GM04504 (cell line): Measurements from ENCODE around the gene TSKU.

Experiments
- DNase-seq: peaks from one replicate; pipeline ENCODE4 v3.0.0-alpha.2; 2012; ENCODE audit warnings: low read depth

TSKU gene, protein sequence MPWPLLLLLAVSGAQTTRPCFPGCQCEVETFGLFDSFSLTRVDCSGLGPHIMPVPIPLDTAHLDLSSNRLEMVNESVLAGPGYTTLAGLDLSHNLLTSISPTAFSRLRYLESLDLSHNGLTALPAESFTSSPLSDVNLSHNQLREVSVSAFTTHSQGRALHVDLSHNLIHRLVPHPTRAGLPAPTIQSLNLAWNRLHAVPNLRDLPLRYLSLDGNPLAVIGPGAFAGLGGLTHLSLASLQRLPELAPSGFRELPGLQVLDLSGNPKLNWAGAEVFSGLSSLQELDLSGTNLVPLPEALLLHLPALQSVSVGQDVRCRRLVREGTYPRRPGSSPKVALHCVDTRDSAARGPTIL

DNA sequence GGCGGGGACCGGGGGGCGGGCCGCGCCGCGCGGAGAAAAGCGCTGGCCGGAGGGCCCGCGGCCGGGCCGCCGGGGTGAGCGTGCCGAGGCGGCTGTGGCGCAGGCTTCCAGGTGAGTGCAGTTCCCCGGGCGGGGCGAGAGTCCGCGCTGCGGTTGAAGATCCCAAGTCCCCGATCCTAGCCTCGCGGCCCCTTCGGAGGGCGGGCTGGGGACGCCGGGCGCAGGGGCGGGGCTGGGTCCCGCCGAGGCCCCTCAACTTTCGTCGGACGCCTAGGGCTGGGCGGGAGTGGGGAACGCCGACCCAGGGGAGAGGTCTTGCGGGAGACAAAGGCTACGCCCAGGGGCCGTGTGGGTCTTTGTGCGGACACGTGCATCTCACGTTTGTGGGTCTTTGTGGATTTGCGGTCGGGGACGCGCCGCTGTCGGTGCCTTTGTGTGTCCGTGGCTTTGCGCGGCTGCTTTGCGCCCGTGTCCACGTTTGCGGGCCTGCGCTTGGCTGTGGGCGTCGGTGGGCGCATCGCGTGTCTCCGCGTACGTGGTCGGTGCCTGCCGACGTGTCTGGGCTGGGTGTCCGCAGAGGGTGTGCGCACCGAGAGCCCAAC lies at the start of gene TSKU:
Gene TSKU (plus strand): TSS at position 63 of the 602 bp plus-strand sequence. CDS start 12,261 bp downstream, outside the sequence.
- no peak for DNase-seq

- peak; percentile 30 for DNase-seq
These were observed 49.2 kb upstream of the TSKU start for GRCh38 chr11:76733906-76734305.

DNA sequence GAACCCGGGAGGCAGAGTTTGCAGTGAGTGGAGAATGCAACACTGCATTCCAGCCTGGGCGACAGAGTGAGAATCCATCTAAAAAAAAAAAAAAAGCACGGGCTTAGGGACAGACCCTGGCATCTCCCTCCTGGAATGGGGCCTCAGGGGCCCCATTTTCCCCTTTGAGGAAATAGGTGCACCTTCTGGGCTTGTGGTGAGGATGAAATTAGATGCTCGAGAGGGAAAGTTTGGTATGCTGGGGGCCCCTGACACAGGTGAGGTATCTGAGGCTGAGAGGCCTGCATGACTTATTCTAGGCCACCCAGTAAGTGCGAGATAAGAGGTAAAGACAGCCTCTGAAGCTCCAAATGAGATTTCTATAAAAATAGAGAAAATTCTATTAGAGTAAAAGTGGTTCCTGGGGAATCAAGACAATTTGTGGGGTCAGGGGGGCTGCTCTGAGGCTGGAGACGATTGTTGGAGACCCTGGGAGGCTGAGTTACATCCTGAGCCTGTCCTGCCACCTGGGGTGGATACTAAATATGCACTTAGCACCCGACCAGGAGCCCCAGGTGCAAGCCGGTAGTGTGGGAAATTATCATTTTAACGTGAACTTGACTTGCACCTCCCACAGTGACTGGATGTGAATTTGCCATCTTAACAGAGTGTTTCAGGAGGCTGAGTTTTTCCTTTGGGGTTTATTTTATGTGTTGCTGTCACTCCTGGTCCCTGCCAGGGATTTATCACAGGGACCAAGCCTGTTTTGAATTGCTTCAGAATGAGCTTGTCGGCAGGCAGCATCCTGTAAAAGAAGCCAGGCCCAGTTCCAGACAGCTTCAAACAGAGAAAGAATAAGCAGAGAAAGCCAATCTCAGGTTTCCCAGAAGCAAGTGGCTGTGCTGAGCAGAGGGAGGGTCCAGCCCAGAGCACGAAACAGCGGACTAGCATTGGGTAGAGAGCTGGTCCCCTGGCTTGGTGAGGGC lies 48.4 kb upstream of the TSKU start:
- no peak for DNase-seq

DNA sequence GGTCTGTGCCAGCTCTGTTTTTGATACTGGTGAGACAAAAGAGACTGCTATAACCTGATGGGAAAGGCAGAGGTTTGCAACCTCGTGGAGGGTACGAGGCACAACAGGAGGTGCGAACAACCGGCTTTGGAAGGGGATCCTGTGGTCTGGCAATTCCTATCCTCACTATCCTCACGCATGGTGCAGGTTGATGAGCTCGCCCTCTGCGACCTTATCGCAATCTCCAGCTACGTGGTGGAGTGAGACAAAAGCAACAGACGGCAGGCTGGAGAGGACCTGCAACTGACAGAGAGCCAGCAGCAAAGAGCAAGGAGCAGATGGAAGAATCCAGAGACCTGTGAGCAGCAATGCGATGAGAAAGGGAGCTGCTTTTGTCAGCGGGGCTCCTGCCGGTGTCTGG lies 47.3 kb upstream of the TSKU start:
- DNase-seq = no peak

DNA sequence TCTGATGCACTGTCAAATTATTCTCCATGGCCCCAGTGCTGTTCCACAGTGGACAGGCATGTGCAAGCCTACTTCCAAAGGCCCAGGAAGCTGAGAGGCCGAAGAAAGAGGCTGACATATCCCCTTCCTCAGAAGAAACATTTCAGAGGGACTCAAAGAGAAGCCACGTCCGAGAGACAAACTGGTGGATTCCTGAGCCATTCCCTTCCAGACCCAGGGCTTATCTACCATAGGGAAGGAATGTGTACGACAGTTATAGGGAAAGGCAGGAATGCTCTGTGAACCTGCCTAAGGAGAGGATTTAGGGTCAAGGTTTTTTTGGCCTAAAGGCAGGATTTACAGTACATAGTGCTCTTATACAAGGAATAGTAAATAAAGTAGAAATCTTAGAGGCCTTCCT lies 46.9 kb upstream of the TSKU start:
- no peak for DNase-seq

DNA sequence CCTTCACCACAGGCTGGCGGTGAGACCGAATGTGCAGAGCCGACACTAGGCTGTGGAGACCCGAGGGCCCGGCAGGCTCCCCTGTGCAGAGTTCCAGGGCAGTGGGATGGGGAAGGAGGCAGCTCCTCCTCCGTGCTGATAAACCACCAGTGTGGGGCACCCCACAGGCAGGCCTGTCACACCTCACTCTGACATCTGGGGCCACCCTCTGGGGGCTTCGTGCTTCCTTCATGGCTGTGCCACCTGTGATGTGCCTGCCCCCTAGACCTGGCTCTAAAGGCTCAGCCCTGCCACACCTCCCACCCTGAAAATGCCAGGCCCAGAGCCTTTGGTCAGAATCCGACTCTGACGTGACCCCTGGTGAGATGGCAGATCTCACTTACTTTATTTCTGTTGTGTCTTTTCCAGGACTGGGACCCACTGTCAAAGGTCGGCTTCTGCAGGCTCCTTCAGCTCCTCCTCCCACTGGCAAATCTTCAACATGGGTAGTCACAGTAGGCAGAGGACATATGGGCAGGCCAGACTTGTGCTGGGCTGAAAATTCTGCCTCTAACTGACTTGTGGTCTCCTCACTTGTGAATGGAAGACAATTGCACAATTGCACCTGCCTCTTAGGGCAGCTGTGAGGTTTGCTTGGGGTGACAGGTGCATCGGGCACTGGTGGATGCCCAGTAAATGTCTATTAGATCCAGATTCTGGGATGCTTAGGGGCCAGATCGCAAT lies 46.2 kb upstream of the TSKU start:
- no peak for DNase-seq

DNA sequence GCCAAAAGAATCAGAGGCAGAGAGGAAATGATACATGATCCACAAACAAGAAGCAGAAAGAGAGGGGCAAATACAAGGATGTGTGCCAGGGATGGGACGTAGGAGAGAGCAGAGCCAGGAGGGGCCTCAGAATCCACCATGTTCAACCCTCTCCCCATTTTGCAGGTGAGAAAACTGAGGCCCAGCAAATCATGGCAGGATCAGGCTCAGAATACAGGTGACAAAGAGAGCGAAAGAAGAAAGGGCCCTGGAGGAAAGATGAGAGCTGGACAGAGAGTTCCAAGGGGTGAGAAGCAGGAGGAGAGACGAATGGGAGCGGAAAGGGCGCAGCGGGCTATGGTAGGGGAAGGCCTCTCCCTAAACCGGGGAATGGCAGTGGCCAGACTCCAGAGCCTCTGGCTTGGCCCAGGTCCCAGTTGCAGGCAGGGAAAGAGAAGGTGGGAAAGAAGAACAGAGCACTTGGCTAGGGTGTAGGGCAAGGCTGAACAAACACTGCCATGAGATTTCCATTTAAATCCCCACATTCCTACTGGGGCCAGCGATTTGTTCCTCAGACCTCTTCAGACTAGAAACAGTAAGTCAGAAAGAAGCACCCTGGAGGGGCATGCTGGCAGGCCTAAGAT lies 44.4 kb upstream of the TSKU start:
- no peak for DNase-seq

- no peak for DNase-seq
These were observed 43.4 kb upstream of the TSKU start for GRCh38 chr11:76739798-76740197.

- no peak for DNase-seq
These were observed 42.4 kb upstream of the TSKU start for GRCh38 chr11:76740772-76741171.

- no peak for DNase-seq
These were observed 40.3 kb upstream of the TSKU start for GRCh38 chr11:76742902-76743301.

DNA sequence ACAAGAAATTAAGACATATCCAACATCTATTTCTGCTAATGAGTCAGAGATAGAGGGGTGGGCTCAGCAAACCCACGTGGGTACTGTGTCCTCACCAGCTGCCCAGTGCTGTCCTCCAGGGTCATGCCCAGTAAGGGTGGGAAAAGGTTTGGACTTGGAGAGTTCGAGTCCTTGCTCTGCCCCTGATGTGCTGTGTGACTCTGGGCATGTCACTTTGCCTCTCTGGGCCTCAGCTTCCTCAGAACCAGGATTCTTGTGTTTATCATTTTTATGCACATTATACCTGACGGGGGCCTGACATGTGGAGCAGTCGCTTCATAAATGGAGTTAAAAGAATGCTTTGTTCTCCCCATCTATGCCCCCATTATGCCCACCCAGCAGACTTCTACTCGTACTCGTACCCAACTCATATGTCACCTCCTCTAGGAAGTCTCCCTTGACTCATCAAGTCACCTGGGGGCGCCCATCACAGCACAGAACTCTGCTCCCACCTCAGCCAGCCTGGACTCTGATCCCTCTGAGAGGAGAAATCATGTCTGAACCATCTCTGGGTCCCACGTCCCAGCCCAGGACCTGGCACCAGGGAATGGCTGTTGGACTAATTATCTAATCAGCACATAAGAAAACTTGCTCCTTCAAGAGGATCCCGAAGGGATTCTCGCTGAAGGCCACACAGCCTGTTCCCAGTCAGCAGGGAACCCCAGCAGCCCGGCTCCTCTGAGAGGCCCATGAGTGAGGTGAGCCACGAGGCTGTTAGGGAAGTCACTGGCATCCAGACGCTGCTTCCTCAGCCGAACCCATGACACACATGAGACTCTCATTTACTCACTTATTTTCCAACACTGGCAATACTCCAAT lies 38.7 kb upstream of the TSKU start:
- DNase-seq = peak; percentile 15

- no peak for DNase-seq
These were observed 38.1 kb upstream of the TSKU start for GRCh38 chr11:76745044-76745376.

DNA sequence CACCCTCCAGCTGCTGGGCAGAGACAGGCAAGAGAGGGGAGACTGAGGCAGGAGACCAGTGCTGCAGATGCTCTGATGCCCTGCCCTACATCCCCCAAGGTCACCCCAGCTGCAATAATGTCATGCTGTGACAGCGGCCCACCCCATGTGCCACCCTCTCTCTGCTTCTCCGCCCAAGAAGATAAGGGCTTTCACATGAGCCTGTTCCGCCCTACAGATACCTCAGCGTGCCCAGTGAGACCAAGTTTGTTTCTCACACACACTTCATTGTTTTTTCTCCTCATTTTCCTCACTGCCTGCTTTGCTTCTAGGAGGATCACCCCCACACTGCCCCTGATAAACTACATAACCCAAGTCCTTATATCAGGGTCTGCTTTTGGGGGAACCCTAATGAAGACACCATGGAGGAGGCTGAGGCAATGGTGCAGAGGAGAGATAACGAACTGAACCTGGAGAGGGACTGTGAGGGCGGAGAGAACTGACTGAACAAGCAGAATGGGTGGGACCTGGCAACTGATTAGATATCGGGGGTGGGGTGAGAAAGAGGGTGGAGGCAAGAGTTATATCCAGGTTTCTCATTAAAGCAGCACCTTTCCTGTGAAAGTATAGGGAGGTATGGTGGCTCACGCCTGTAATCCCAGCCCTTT lies 37.5 kb upstream of the TSKU start:
- no peak for DNase-seq

- DNase-seq = no peak
These were observed 35.8 kb upstream of the TSKU start for GRCh38 chr11:76747153-76747914.

- no peak for DNase-seq
These were observed 35.0 kb upstream of the TSKU start for GRCh38 chr11:76747915-76748860.

- no peak for DNase-seq
These were observed 34.2 kb upstream of the TSKU start for GRCh38 chr11:76748948-76749347.

DNA sequence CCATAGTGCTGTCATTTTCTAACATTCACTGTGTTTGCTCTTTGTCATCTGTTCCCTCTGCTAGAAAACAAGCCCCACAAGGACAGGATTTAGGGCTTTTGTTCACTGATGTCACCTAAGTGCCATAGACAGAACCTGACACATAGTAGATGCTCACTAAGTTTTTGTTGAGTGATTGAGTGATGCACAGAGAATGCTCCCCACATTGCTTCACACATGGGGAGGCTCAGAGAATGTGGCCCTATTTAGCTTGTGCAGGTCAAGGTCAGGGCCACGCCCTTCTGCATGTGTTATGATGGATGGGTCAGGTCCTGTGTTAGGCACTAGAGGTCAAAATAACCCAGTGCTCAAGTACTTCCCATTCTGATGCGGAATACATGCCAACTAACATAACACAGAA lies 33.1 kb upstream of the TSKU start:
- DNase-seq = no peak

DNA sequence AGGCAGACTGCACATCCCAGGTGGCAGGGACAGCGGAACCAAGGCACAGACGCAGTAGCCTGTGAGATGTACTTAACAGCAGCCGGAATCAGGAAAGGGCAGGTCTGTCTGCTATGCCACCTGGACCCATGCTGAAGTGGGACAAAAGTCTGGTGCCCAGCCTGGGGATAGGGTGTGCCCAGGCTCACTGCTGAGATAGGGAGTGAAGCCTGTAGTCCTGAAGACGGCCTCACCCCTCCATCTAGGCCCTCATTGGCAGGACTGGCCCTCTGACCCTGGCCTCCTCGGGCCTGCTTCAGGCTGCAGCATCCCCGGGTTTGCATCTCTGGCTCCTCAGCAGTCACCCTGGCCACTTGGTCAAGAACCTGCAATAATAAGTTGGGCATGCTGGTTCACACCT lies 32.4 kb upstream of the TSKU start:
- DNase-seq = no peak
